B cell (primary cell): ENCODE results near the gene IGLL5. TPM values are rescaled to one million over a fixed set of nuclear protein-coding genes. Genes with fewer than 3 reads are reported as not detected.

Source experiments
- ATAC-seq: fragments of 200-7000 bp; cut with Tn5 transposase; one replicate; pipeline ENCODE4 v1.10.0; 2021; ENCODE audit warnings: low read depth, mild to moderate bottlenecking, moderate number of reproducible peaks, moderate library complexity
- CTCF ChIA-PET: fragments of 350-600 bp; sonication (Branson Sonifier 250); formaldehyde crosslinking; loops from one replicate; lab custom pipeline; 2021; ENCODE audit warnings: antibody characterized with exemption, inconsistent platforms; lab: Charles Lee
- POLR2A ChIA-PET: fragments of 350-600 bp; sonication (Branson Sonifier 250); formaldehyde crosslinking; loops from one replicate; lab custom pipeline; 2021; ENCODE audit warnings: antibody characterized with exemption; lab: Charles Lee
- DNase-seq: peaks from one replicate; pipeline ENCODE4 v3.0.0; 2013
- H2AFZ ChIP-seq: 2 replicates; pipeline ENCODE4 v1.6.1; 2012; ENCODE audit warnings: mild to moderate bottlenecking, low read depth, low read length; ENCODE audit not compliant: insufficient read depth, poor library complexity, severe bottlenecking
- H3K27ac ChIP-seq, 2 donors: 1 replicate in 1 of 2; 2 replicates in 1 of 2; pipeline ENCODE4 v1.5.1; 2012 to 2013; ENCODE audit warnings: low read length in 2 of 2, mild to moderate bottlenecking in 2 of 2, moderate library complexity in 1 of 2
- H3K27me3 ChIP-seq, 4 experiments: fragments of 200-600 bp in 1 of 4; sonication (generic) in 1 of 4; replicated peaks in 1 of 4; 1 replicate in 2 of 4; 2 replicates in 2 of 4; pipeline versions ENCODE4 v1.6.1 to v1.7.0; 2013 to 2016; ENCODE audit warnings: low read length in 3 of 4, mild to moderate bottlenecking in 2 of 4, mixed read lengths in 1 of 4, moderate library complexity in 1 of 4; ENCODE audit not compliant: insufficient read depth in 4 of 4, control insufficient read depth in 3 of 4; ENCODE audit errors: control extremely low read depth in 1 of 4
- H3K36me3 ChIP-seq, 2 experiments: replicated peaks in 1 of 2; 1 replicate in 1 of 2; 2 replicates in 1 of 2; pipeline versions ENCODE4 v1.6.1 to v1.7.1; 2013; ENCODE audit warnings: low read length in 1 of 2; ENCODE audit not compliant: insufficient read depth in 2 of 2, control insufficient read depth in 1 of 2; ENCODE audit errors: control extremely low read depth in 1 of 2, extremely low read depth in 1 of 2
- H3K4me1 ChIP-seq, 2 donors: fragments of 200-600 bp in 1 of 2; sonication (generic) in 1 of 2; 1 replicate in 1 of 2; 2 replicates in 1 of 2; pipeline versions ENCODE4 v1.5.1 to v1.6.1; 2013 to 2017; ENCODE audit warnings: low read length in 2 of 2; ENCODE audit not compliant: control insufficient read depth in 2 of 2, insufficient read depth in 2 of 2
- H3K4me2 ChIP-seq: replicated peaks from 2 replicates; pipeline ENCODE3; 2012; ENCODE audit warnings: mild to moderate bottlenecking, low read depth, low read length; ENCODE audit not compliant: poor library complexity, severe bottlenecking
- H3K4me3 ChIP-seq, 5 experiments: fragments of 200-600 bp in 1 of 5; sonication (generic) in 1 of 5; 1 replicate in 3 of 5; 2 replicates in 2 of 5; pipeline versions ENCODE4 v1.5.1 to v1.7.0; 2011 to 2016; ENCODE audit warnings: low read length in 4 of 5, mild to moderate bottlenecking in 4 of 5, low read depth in 2 of 5, control low read depth in 1 of 5, moderate library complexity in 1 of 5; ENCODE audit not compliant: insufficient read depth in 1 of 5; ENCODE audit errors: control extremely low read depth in 1 of 5, extremely low read depth in 1 of 5
- H3K79me2 ChIP-seq: fragments of 200-600 bp; sonication (generic); one replicate; pipeline ENCODE4 v1.6.0; 2016; ENCODE audit warnings: low read length; ENCODE audit not compliant: control insufficient read depth, insufficient read depth
- H3K9ac ChIP-seq: fragments of 200-600 bp; sonication (generic); 2 replicates; pipeline ENCODE4 v1.6.1; 2017; ENCODE audit warnings: mild to moderate bottlenecking, low read length, moderate library complexity
- H3K9me3 ChIP-seq, 3 donors: one replicate each; pipeline versions ENCODE4 v1.6.1 to v1.7.1; 2013; ENCODE audit warnings: low read length in 2 of 3; ENCODE audit not compliant: control insufficient read depth in 2 of 3, insufficient read depth in 1 of 3; ENCODE audit errors: control extremely low read depth in 1 of 3
- H4K20me1 ChIP-seq: 2 replicates; pipeline ENCODE4 v1.6.0; 2012; ENCODE audit warnings: mild to moderate bottlenecking, low read length; ENCODE audit not compliant: insufficient read depth, control insufficient read depth, poor library complexity, severe bottlenecking
- H3K27ac Mint-ChIP-seq: one replicate; pipeline ENCODE4 v1.8.0; 2021; ENCODE audit warnings: mixed read lengths
- H3K27me3 Mint-ChIP-seq: one replicate; pipeline ENCODE4 v1.8.0; 2021; ENCODE audit warnings: mixed read lengths
- H3K4me1 Mint-ChIP-seq: one replicate; pipeline ENCODE4 v1.8.0; 2021; ENCODE audit warnings: mixed read lengths
- H3K4me3 Mint-ChIP-seq: one replicate; pipeline ENCODE4 v1.8.0; 2021; ENCODE audit warnings: mixed read lengths
- H3K9me3 Mint-ChIP-seq: one replicate; pipeline ENCODE4 v1.8.0; 2022; ENCODE audit warnings: mixed read lengths; ENCODE audit not compliant: insufficient read depth
- CTCF ChIP-seq: fragments of 200-600 bp; IDR thresholded peaks from one replicate; pipeline ENCODE4 v1.8.0; 2022; ENCODE audit warnings: antibody characterized with exemption, mild to moderate bottlenecking
- EZH2 ChIP-seq: IDR thresholded peaks from 2 replicates; pipeline ENCODE4 v1.6.1; 2012; ENCODE audit warnings: borderline replicate concordance, low read depth, mild to moderate bottlenecking, moderate library complexity, low read length; ENCODE audit not compliant: insufficient read depth, poor library complexity, severe bottlenecking
- WGBS: methylation state at CpG from one replicate; pipeline ENCODE4 v1.1.5; 2013; ENCODE audit warnings: missing lambda C conversion rate; ENCODE audit not compliant: insufficient coverage; 5-methylcytosine and 5-hydroxymethylcytosine counted together
- intact Hi-C: fragments of 100-400 bp; cut with micrococcal nuclease; formaldehyde crosslinking; loops from one replicate; pipeline ENCODE4 v1.10.0; 2022
- polyA plus RNA-seq: library from polyadenylated mRNA; depleted of rRNA; stranded (reverse); fragments of >200 nt; gene quantifications from 2 replicates; pipeline ENCODE4 v1.2.3, GENCODE V29; 2012
- total RNA-seq, 2 donors: library from RNA; stranded (reverse); fragments of 120-200 nt in 1 of 2; gene quantifications; 1 replicate in 1 of 2; 2 replicates in 1 of 2; pipeline versions ENCODE4 v1.2.3 to v1.2.4, GENCODE V29; 2013 to 2022

The IGLL5 gene
- total and polyA plus RNA-seq, 2 donors (not counting 1 experiment from before 2014, with no cell fraction given) = 39.8 to 365 TPM

DNA sequence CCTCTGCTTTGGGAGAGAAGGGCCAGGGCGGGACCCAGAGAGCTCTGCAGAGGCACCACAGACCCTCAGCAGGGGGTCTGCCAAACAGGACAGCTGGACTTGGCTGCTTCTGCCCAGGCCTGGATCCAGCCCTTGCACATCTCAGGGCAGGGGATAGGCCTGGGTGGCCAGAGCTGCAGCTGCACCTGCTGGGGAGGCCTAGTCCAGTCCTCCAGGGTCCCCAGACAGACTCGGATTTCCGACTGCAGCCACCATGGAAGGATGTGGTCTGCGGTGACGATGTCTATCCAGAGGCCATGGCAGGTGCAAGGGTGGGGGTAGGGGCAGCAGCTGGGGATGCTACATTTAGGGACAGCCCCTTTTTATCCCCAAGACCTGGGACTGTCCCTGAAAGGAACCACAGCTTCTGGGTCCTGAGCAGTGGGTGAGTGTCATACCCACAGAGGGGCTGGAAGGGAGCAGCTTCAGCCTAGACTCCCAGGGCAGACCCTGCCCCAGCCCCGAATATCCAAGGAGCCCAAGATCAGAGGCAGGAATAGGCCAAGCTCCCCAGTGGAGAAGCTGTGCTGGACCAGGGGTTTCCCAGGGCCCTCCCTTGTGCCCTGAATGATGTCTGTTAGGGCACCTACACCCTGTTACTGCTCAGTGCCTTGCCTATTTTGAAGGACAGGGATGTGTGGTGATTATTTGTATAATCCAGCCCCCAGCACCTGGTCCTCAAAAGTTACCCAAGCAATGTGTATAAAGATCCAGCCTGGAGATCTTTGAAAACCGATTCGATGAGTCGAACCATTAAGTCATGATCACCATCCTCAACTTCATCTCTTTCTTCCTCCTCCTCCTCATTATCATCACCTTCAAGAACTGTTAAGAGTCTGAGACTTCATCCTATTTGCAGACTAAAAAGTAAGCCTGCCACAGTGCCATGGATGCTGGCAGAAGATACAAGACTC lies 2.5 kb upstream of the IGLL5 start:
- Histone ChIP-seq H3K9ac (peak overlapping the region; percentile 44), H3K4me1 (peaks cover 74 to 93% of the 10 kb centered on the region in 2 donors), H3K4me2 (peak overlapping the region; percentile 70), H3K4me3 (peak overlapping the region; percentile 5 to 44 (median 11)), H3K27ac (peak overlapping the region; percentile 56 to 61), H2AFZ (no peak overlapping the region), H3K36me3 (no peaks in the 10 kb centered on the region), H3K27me3 (peaks cover 0 to 10% (median 3%) of the 10 kb centered on the region in 4 experiments), H4K20me1 (no peaks in the 10 kb centered on the region), H3K9me3 (peaks cover 0 to 74% (median 1%) of the 10 kb centered on the region in 3 donors), H3K79me2 (peaks cover 52% of the 10 kb centered on the region)
- Mint-ChIP-seq H3K4me1 (peaks cover 92% of the 10 kb centered on the region), H3K4me3 (peak overlapping the region; percentile 74), H3K9me3 (no peaks in the 10 kb centered on the region), H3K27ac (peak overlapping the region; percentile 81), H3K27me3 (peaks cover 13% of the 10 kb centered on the region)
- peak; percentile 81 for ATAC-seq
- TF ChIP-seq CTCF = no peak
- intact Hi-C loops = loop anchor here (1.0 to 5.0 kb wide), 9 partner anchors 18 to 463 kb away; no protein-coding TSS in a partner anchor
- 26% methylated on average over 5 of the region's 9 CpGs for WGBS
- ChIA-PET CTCF (interaction anchor here (0.6 to 11.1 kb wide), 47 partner anchors 8 to 677 kb away, joined by 3 to 364 read pairs (median 7); no protein-coding TSS in a partner anchor), POLR2A (interaction anchor here (0.6 to 2.6 kb wide), 13 partner anchors 10 to 462 kb away, joined by 3 to 42 read pairs (median 4); no protein-coding TSS in a partner anchor)
- DNase-seq = peak; percentile 90

GRCh38 chr22:22886546-22886945 lies 1.1 kb upstream of the IGLL5 start:
- no peak overlapping the region for H3K9ac ChIP-seq
- ATAC-seq (no peak), DNase-seq (no peak)
- H3K4me1 ChIP-seq = peaks cover 60 to 80% of the 10 kb centered on the region in 2 donors
- no peaks in the 10 kb centered on the region for H3K36me3 ChIP-seq
- no peak overlapping the region for H3K27ac ChIP-seq
- no peaks in the 10 kb centered on the region for H4K20me1 ChIP-seq
- ChIA-PET CTCF (interaction anchor here (0.7 to 11.1 kb wide), 3 partner anchors 35 to 294 kb away, joined by 3 to 364 read pairs (median 125); no protein-coding TSS in a partner anchor), POLR2A (no interaction called here)
- H3K4me3 ChIP-seq = no peak overlapping the region
- H3K79me2 ChIP-seq = peaks cover 66% of the 10 kb centered on the region
- H3K4me2 ChIP-seq = peak overlapping the region; percentile 70
- Mint-ChIP-seq H3K27ac (no peak overlapping the region), H3K27me3 (peaks cover 17% of the 10 kb centered on the region), H3K4me3 (peak overlapping the region; percentile 89), H3K4me1 (peaks cover 87% of the 10 kb centered on the region), H3K9me3 (no peaks in the 10 kb centered on the region)
- no peak for TF ChIP-seq EZH2
- TF ChIP-seq CTCF = no peak
- intact Hi-C loops = no loop called here
- peaks cover 0 to 10% (median 3%) of the 10 kb centered on the region in 4 experiments for H3K27me3 ChIP-seq
- WGBS = 100% methylated on average over 3 of the region's 4 CpGs
- peaks cover 0 to 63% (median 1%) of the 10 kb centered on the region in 3 donors for H3K9me3 ChIP-seq
- H2AFZ ChIP-seq = no peak overlapping the region
